Measurements from ENCODE around the gene ASF1B.

GRCh38 chr19:14116918-14117578, 19.3 kb downstream of the ASF1B start:
- TF ChIP-seq CTCF (conservative IDR thresholded peaks at IDR 0.05; ENCODE audit: low read depth, low read length): no peak
- no peak for TF ChIP-seq EZH2 (IDR thresholded peaks at IDR 0.05; ENCODE audit: borderline replicate concordance, low read depth, low read length, poor library complexity, severe bottlenecking)
